GM12892 (cell line): ENCODE results near the gene RAB6B.

Experiments
- DNase-seq: peaks from one replicate; pipeline ENCODE4 v3.0.0; 2011; ENCODE audit not compliant: insufficient read length
- FAIRE-seq: peaks from 2 replicates; lab custom pipeline; 2011; peaks lifted over from hg19 to GRCh38; lab: Jason Lieb, UNC
- POLR2A ChIP-seq: IDR thresholded peaks from 2 replicates; pipeline ENCODE4 v1.6.1; 2011; ENCODE audit warnings: low read depth, low read length, control low read depth
- POLR2AphosphoS5 ChIP-seq: IDR thresholded peaks from 2 replicates; pipeline ENCODE4 v1.6.1; 2011; ENCODE audit warnings: low read depth, low read length, control low read depth
- TAF1 ChIP-seq: IDR thresholded peaks from 2 replicates; pipeline ENCODE4 v1.6.1; 2011; ENCODE audit warnings: low read depth, mild to moderate bottlenecking, control low read depth, low read length, borderline replicate concordance

RAB6B gene

DNA sequence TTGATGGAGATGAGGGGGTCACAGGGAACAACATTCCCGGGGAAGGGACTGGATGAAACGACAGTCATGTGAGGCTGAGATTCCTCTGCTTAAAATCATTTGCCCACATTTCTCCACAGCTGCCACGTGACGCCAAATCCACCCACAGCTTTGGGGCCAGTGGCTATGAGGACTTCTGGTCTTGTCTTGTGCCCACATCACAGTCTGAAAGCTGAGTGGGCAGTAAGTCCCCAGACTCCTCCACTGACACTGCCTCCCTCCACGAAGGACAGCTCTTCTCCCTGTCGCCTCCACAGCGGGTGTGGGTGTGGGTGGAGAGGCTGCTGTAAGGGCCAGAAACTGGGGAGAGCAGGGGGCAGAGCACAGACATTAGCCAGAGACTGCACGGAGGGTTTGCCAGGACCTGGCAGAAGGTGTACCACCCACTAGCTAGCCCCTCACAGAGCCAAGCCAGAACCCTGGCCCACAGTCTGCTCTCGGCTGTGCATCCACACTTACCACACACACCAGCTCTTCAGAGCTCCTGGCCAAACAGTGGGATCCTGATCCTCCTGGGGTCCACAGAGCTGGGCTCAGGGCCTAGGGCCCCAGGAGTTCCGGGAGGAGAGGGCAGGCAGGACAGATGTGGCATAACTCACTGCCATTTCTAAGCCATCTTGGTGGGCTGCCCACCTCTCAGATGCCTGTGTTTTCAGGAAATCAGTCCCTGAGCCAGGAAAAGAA lies 24.2 kb downstream of the RAB6B start:
- no peak for TF ChIP-seq TAF1
- TF ChIP-seq POLR2AphosphoS5 = no peak
- no peak for TF ChIP-seq POLR2A
- no peak for FAIRE-seq
- DNase-seq = no peak

DNA sequence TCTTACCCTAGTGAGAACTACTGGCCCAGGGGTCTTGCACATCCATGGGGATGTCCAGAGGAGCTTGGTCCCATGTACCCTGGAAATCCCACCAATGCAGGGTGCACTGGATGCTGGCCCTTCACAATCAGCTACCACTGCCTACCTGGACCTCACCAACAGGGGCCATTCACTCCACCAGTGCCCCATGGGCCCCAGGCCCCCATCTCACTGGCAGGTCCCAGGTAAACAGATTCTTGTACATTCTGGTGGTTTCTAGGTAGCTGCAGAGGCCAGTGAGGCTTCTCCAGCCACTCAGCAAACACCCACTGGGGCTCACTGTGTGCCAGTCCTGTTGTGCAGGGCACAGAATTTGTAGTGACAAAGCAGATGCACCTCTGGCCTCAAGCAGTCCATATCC lies 24.9 kb downstream of the RAB6B start:
- TF ChIP-seq TAF1 (no peak), POLR2AphosphoS5 (no peak), POLR2A (no peak)
- no peak for FAIRE-seq
- DNase-seq = no peak

DNA sequence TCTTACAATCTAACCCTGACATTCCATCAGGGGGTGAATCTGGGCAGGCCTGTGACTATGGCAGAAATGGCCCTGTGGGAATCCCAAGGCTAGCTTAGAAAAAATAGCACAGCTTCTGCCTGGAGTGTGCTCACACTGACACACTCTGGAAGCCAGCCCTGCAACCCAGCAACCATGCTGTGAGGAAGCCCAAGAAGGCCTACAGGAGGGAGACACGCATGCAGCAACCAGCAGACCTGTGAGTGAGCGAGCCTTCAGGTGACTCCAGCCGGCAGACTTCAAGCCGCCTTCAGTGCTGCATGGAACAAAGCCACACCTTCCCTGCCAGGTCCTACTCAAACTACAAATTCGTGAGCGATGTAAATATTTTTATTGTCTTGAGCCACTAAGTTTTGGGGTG lies 26.1 kb downstream of the RAB6B start:
- TF ChIP-seq TAF1 = no peak
- TF ChIP-seq POLR2A = no peak
- no peak for TF ChIP-seq POLR2AphosphoS5
- FAIRE-seq (no peak), DNase-seq (no peak)

DNA sequence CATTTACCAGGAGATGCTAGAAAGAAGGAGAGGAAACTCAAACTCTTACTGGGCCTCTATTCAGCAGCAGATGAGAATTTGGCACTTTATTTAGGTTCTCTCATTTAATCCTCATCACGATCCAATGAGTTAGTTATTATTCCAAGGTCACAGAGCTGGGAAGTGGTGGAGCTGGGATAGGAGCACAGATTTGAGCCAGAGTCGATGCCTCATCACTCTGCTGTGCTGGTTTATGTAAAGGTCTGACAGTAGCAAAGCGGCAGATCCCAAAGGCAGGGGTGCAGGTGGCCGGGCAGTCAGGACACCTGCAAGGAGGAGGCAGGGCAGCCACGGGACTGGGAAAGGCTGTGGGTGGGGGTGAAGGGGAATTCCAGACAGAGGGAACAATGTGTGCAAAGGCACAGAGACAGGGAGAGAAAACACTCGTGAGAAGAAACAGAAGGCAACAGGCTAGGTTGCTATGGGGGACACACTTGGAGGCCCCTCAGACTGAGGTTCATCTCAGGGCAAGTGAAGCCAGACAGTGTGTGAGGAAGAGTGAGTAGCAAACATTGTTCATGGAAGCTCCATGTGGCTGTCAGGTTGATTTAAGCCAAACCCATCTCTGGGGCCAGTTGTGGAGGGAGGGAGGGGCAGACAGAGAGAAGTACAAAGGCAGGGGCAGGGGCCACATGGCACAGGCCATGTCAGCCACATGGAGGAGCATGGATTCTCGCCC lies 26.8 kb downstream of the RAB6B start:
- TF ChIP-seq TAF1 (no peak), POLR2A (no peak), POLR2AphosphoS5 (no peak)
- FAIRE-seq = no peak
- DNase-seq = no peak

- FAIRE-seq (no peak), DNase-seq (no peak)
- TF ChIP-seq TAF1 = no peak
- TF ChIP-seq POLR2AphosphoS5 = no peak
- TF ChIP-seq POLR2A = no peak
Measured at GRCh38 chr3:133868186-133868585, 27.5 kb downstream of the RAB6B start.

- TF ChIP-seq TAF1 = no peak
- TF ChIP-seq POLR2AphosphoS5 = no peak
- TF ChIP-seq POLR2A = no peak
- no peak for FAIRE-seq
- no peak for DNase-seq
Measured at GRCh38 chr3:133866141-133866540, 29.5 kb downstream of the RAB6B start.

DNA sequence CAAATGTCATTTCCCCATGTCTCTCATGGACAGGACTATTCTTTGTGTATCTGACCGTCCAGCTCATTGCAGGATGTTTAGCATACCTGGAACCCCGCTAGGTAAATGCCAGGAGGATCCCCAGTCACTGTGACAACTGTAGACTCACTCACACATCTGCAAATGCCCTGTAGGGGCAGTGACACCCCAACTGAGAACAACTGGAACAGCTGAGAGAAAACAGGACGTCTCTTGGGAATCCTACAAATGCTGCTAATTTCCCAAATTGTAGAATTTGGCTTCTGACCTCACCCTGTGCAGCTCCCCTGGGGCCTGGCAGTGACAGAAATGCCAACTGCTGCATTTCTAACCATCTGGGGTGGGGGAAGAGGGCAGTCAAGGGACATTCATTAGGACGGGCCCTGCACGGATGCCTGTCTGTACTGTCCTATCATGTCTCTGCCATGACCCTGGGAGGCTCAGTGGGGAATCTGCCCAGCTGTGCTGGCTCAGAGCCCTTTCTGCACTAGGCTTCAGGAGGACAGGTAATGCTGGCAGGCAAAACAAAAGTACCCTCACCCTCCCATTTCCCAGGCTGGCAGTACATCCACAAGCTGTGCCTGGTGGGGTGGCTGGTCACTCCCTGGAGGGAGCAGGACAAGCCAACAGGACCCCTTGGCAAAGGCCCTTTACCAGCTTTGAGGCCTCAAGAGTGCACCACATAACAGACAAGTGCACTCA lies 30.4 kb downstream of the RAB6B start:
- DNase-seq (no peak), FAIRE-seq (no peak)
- TF ChIP-seq POLR2AphosphoS5 (no peak), TAF1 (no peak), POLR2A (no peak)

- no peak for DNase-seq
- TF ChIP-seq POLR2AphosphoS5 = no peak
- no peak for TF ChIP-seq TAF1
- no peak for TF ChIP-seq POLR2A
- FAIRE-seq = no peak
Measured at GRCh38 chr3:133864616-133865015, 31.1 kb downstream of the RAB6B start.

DNA sequence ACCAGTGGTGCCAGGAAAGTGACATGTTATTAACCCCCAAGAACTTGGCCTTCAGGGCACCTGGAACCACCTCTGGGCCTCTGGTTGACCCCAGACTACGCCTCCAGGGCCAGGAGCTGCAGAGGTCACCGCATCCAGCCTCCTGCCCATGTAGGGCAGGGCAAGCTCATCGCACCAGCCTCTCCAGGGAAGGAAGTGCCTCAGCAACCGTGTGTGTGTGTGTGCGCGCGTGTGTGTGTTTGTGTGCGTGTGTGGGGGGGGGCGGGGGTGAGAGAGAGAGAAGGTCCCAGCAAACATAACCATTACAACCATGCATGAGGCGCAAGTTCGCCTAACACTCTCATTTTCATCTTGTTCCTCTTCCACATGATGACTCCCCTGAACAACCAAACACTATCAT lies 31.8 kb downstream of the RAB6B start:
- FAIRE-seq = no peak
- no peak for TF ChIP-seq POLR2AphosphoS5
- TF ChIP-seq POLR2A = no peak
- no peak for TF ChIP-seq TAF1
- no peak for DNase-seq

DNA sequence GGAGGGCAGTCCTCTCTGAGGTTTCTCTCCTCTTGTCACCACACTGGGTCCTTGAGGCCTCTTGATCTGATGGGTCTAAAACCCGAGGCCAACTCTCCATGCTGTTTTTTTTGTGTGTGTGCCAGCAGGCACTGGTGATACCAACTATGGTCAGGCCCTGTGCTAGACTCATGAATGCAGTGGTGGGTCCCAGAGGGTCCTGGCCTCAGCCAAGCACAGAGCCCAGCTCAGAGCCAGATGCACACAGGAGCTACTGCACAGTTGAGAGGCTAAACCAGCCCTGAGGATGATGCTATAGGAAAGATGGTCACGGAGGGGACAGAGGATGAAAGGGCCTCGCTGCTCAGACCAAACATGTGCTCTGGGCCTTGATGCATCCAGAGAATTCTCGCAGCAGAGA lies 33.5 kb downstream of the RAB6B start:
- no peak for TF ChIP-seq POLR2AphosphoS5
- no peak for TF ChIP-seq POLR2A
- no peak for TF ChIP-seq TAF1
- no peak for FAIRE-seq
- no peak for DNase-seq

DNA sequence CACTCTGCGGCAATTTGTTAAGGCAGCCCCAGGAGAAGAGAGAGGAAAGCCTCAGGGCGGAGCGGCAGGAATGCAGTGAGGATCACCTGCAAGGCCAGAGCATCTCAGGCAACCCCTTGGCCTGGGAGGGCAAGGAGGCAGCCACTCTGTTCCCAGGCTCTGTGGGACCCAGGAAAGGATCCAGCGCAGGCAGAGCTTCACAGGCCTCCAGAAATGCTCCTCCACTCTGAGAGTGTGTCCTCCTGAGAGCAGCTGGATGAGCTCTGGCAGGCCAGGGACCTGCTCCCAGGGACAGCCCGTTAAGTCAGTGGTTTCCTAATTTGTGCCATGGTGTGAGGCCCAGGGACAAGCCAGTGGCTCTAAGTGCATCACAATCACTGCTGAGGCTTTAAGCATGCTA lies 35.2 kb downstream of the RAB6B start:
- DNase-seq (no peak), FAIRE-seq (no peak)
- no peak for TF ChIP-seq POLR2AphosphoS5
- TF ChIP-seq TAF1 = no peak
